ENCODE results near the gene SOD1. TPM values are rescaled to one million over a fixed set of nuclear protein-coding genes. Genes with fewer than 3 reads are reported as not detected.

SOD1 gene
- total and polyA plus RNA-seq, 10 of the 15 experiments (the other 5 are each of a cell fraction or from before 2014, with no cell fraction given), result 171 to 710 (median 313) TPM

DNA sequence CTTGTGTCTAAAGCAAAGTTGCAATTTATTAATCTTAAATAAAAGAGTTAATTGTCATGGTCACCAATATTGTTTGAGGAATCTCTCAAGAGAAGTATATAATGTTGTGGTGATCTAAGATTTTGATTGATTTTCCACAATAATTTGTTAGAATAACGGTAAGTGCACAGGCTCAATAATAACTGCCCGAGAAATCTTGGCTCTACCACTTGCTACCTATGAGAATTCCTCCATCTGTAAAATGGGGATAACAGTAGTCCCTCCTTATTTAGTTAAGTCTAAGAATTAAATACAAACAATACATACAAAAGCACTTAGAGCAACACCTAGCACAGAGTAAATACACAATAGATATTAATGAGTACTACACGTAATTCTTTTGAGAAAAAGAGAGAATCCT, 53.6 kb downstream of the SOD1 start:
- Histone ChIP-seq H2AFZ (ENCODE audit: control insufficient read depth, low read depth, low read length) (no peak overlapping the region), H3K4me2 (ENCODE audit: control insufficient read depth, insufficient read depth) (no peak overlapping the region), H3K36me3 (ENCODE audit: control insufficient read depth in 2 of 2, insufficient read depth in 2 of 2, low read length in 1 of 2) (no peaks in the 10 kb centered on the region), H3K4me3 (no peak overlapping the region), H3K9ac (ENCODE audit: control insufficient read depth, insufficient read depth, low read length) (no peak overlapping the region), H3K79me2 (ENCODE audit: control insufficient read depth, insufficient read depth, low read length) (peaks cover 86% of the 10 kb centered on the region), H3K9me3 (replicated peaks; ENCODE audit: control insufficient read depth, insufficient read depth, low read length) (no peaks in the 10 kb centered on the region), H4K20me1 (ENCODE audit: control insufficient read depth, insufficient read depth) (no peaks in the 10 kb centered on the region; the same call in 1 of the 2 replicates), H3K27ac (ENCODE audit: control insufficient read depth, insufficient read depth) (no peak overlapping the region), H3K4me1 (ENCODE audit: control insufficient read depth, insufficient read depth, low read length) (peaks cover 8% of the 10 kb centered on the region), H3K27me3 (replicated peaks in 1 of 2; ENCODE audit: control insufficient read depth in 2 of 2, insufficient read depth in 2 of 2, low read length in 1 of 2) (no peaks in the 10 kb centered on the region)
- 95% methylated on average over 3 of the region's 3 CpGs for WGBS (ENCODE audit: insufficient coverage, insufficient replicate concordance, low lambda C conversion rate, missing lambda C conversion rate)
- CTCF ChIA-PET, result no interaction called here
- SMC1A ChIA-PET (ENCODE audit: uncharacterized antibody, unreplicated experiment), result no interaction called here
- FAIRE-seq, result no peak
- RAD21 ChIA-PET (ENCODE audit: unreplicated experiment), result no interaction called here
- POLR2A ChIA-PET, result interaction anchor here (0.7 kb wide), 1 partner anchor 16 kb away, joined by 4 read pairs; no protein-coding TSS in a partner anchor
- DNase-seq (ENCODE audit: low read depth, low spot score), result no peak
- intact Hi-C loops (cut with micrococcal nuclease; ENCODE audit: unreplicated experiment), result no loop called here
- BruUV-seq (replicated peaks), result no TSS peak
- in situ Hi-C loops (cut with MboI), result no loop called here
- ATAC-seq, result no peak
- no peak for TF ChIP-seq SMAD5 (IDR thresholded peaks at IDR 0.05; ENCODE audit: low read depth)
- TF ChIP-seq RELA (IDR thresholded peaks at IDR 0.05; ENCODE audit: borderline replicate concordance, partially characterized antibody), result no peak
- TF ChIP-seq CHD4 (IDR thresholded peaks at IDR 0.05), result no peak
- TF ChIP-seq, protein P1, sequence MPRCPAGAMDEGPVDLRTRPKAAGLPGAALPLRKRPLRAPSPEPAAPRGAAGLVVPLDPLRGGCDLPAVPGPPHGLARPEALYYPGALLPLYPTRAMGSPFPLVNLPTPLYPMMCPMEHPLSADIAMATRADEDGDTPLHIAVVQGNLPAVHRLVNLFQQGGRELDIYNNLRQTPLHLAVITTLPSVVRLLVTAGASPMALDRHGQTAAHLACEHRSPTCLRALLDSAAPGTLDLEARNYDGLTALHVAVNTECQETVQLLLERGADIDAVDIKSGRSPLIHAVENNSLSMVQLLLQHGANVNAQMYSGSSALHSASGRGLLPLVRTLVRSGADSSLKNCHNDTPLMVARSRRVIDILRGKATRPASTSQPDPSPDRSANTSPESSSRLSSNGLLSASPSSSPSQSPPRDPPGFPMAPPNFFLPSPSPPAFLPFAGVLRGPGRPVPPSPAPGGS (IDR thresholded peaks at IDR 0.05; ENCODE audit: borderline replicate concordance, insufficient read depth, low read depth, low read length, poor library complexity, severe bottlenecking), result no peak
- TF ChIP-seq RBBP5 (conservative IDR thresholded peaks at IDR 0.05), result no peak
- no peak for TF ChIP-seq SPI1 (IDR thresholded peaks at IDR 0.05; ENCODE audit: borderline replicate concordance, insufficient read depth, low read depth, low read length)
- no peak for TF ChIP-seq CEBPB (IDR thresholded peaks at IDR 0.05; ENCODE audit: borderline replicate concordance in 1 of 2, low read depth in 2 of 2, low read length in 2 of 2)
- TF ChIP-seq, protein P2, sequence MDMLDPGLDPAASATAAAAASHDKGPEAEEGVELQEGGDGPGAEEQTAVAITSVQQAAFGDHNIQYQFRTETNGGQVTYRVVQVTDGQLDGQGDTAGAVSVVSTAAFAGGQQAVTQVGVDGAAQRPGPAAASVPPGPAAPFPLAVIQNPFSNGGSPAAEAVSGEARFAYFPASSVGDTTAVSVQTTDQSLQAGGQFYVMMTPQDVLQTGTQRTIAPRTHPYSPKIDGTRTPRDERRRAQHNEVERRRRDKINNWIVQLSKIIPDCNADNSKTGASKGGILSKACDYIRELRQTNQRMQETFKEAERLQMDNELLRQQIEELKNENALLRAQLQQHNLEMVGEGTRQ (IDR thresholded peaks at IDR 0.05; ENCODE audit: borderline replicate concordance, low read depth, low read length), result no peak
- TF ChIP-seq, protein P3, sequence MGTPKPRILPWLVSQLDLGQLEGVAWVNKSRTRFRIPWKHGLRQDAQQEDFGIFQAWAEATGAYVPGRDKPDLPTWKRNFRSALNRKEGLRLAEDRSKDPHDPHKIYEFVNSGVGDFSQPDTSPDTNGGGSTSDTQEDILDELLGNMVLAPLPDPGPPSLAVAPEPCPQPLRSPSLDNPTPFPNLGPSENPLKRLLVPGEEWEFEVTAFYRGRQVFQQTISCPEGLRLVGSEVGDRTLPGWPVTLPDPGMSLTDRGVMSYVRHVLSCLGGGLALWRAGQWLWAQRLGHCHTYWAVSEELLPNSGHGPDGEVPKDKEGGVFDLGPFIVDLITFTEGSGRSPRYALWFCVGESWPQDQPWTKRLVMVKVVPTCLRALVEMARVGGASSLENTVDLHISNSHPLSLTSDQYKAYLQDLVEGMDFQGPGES (IDR thresholded peaks at IDR 0.05), result no peak
- TF ChIP-seq PAX8 (IDR thresholded peaks at IDR 0.05), result no peak
- TF ChIP-seq TAF1 (IDR thresholded peaks at IDR 0.05; ENCODE audit: borderline replicate concordance, low read depth, low read length), result no peak
- TF ChIP-seq BMI1 (IDR thresholded peaks at IDR 0.05; ENCODE audit: borderline replicate concordance), result no peak
- no peak for TF ChIP-seq CBFB (IDR thresholded peaks at IDR 0.05; ENCODE audit: low read depth)
- no peak for TF ChIP-seq FOXK2 (IDR thresholded peaks at IDR 0.05)
- TF ChIP-seq, protein P4, sequence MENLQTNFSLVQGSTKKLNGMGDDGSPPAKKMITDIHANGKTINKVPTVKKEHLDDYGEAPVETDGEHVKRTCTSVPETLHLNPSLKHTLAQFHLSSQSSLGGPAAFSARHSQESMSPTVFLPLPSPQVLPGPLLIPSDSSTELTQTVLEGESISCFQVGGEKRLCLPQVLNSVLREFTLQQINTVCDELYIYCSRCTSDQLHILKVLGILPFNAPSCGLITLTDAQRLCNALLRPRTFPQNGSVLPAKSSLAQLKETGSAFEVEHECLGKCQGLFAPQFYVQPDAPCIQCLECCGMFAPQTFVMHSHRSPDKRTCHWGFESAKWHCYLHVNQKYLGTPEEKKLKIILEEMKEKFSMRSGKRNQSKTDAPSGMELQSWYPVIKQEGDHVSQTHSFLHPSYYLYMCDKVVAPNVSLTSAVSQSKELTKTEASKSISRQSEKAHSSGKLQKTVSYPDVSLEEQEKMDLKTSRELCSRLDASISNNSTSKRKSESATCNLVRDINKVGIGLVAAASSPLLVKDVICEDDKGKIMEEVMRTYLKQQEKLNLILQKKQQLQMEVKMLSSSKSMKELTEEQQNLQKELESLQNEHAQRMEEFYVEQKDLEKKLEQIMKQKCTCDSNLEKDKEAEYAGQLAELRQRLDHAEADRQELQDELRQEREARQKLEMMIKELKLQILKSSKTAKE (IDR thresholded peaks at IDR 0.05; ENCODE audit: low read depth, poor library complexity, severe bottlenecking), result no peak
- TF ChIP-seq RAD21 (IDR thresholded peaks at IDR 0.05; ENCODE audit: insufficient read depth, low read depth, low read length), result no peak
- no peak for TF ChIP-seq SUZ12 (IDR thresholded peaks at IDR 0.05; ENCODE audit: unreplicated experiment)
- no peak for TF ChIP-seq MYB (IDR thresholded peaks at IDR 0.05; ENCODE audit: borderline replicate concordance, low read depth, low read length)

Measured in GM12878 (cell line).